A549 (cell line): ENCODE data around the gene ANXA5.

ENCODE experiments used
- EHMT2 ChIP-seq: fragments of 200-600 bp; sonication (generic); IDR thresholded peaks from 2 replicates; pipeline ENCODE4 v1.6.1; 2016; ENCODE audit warnings: antibody characterized with exemption, low read depth, mild to moderate bottlenecking, moderate library complexity
- EP300 ChIP-seq, 2 experiments: fragments of >200 bp; sonication (Bioruptor Twin); formaldehyde crosslinking; IDR thresholded peaks; 2 replicates in 1 of 2; 3 replicates in 1 of 2; pipeline ENCODE4 v1.6.1; 2016 to 2017
- POLR2A ChIP-seq: IDR thresholded peaks from 2 replicates; pipeline ENCODE4 v1.6.1; 2012; ENCODE audit warnings: mild to moderate bottlenecking, low read length
- RAD21 ChIP-seq, 2 experiments: fragments of >200 bp in 1 of 2; sonication (Bioruptor Twin) in 1 of 2; formaldehyde crosslinking in 1 of 2; IDR thresholded peaks in 1 of 2; conservative IDR thresholded peaks in 1 of 2; 2 replicates in 1 of 2; 3 replicates in 1 of 2; pipeline ENCODE4 v1.6.1; 2012 to 2018; ENCODE audit warnings: inconsistent platforms in 1 of 2
- TF ChIP-seq, protein P1 (sequence below): fragments of >200 bp; sonication (Bioruptor Twin); formaldehyde crosslinking; IDR thresholded peaks from 3 replicates; pipeline ENCODE4 v1.5.1; 2016
- TF ChIP-seq, protein P2 (sequence below): fragments of 200-600 bp; sonication (generic); IDR thresholded peaks from 2 replicates; pipeline ENCODE4 v1.6.1; 2016; ENCODE audit warnings: antibody characterized with exemption, mild to moderate bottlenecking, moderate library complexity
- TF ChIP-seq, protein P3 (sequence below): fragments of 450-650 bp; IDR thresholded peaks from 2 replicates; pipeline ENCODE4 v1.6.1; 2014; ENCODE audit warnings: antibody characterized with exemption

DNA sequence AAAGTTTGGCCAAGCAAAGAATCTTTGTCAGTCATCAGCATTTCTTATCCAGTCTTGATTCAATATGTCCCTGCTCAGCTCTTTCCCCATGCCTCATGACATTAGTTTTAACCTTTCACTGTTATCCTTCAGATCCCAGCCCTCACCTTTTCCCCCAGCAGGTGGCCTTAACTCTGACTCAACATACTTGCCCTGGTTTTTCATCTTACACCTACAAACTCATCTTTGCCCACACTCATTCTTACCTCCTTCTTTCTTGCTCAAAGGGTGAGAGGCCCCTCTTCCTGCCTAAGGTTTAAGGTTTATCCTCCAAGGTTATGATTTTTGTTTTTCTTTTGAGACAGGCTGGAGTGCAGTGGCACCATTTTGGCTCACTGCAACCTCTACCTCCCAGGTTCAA lies 10.6 kb upstream of the ANXA5 start:
- no peak for TF ChIP-seq POLR2A
- TF ChIP-seq, protein P1, sequence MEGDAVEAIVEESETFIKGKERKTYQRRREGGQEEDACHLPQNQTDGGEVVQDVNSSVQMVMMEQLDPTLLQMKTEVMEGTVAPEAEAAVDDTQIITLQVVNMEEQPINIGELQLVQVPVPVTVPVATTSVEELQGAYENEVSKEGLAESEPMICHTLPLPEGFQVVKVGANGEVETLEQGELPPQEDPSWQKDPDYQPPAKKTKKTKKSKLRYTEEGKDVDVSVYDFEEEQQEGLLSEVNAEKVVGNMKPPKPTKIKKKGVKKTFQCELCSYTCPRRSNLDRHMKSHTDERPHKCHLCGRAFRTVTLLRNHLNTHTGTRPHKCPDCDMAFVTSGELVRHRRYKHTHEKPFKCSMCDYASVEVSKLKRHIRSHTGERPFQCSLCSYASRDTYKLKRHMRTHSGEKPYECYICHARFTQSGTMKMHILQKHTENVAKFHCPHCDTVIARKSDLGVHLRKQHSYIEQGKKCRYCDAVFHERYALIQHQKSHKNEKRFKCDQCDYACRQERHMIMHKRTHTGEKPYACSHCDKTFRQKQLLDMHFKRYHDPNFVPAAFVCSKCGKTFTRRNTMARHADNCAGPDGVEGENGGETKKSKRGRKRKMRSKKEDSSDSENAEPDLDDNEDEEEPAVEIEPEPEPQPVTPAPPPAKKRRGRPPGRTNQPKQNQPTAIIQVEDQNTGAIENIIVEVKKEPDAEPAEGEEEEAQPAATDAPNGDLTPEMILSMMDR: no peak
- TF ChIP-seq, protein P2, sequence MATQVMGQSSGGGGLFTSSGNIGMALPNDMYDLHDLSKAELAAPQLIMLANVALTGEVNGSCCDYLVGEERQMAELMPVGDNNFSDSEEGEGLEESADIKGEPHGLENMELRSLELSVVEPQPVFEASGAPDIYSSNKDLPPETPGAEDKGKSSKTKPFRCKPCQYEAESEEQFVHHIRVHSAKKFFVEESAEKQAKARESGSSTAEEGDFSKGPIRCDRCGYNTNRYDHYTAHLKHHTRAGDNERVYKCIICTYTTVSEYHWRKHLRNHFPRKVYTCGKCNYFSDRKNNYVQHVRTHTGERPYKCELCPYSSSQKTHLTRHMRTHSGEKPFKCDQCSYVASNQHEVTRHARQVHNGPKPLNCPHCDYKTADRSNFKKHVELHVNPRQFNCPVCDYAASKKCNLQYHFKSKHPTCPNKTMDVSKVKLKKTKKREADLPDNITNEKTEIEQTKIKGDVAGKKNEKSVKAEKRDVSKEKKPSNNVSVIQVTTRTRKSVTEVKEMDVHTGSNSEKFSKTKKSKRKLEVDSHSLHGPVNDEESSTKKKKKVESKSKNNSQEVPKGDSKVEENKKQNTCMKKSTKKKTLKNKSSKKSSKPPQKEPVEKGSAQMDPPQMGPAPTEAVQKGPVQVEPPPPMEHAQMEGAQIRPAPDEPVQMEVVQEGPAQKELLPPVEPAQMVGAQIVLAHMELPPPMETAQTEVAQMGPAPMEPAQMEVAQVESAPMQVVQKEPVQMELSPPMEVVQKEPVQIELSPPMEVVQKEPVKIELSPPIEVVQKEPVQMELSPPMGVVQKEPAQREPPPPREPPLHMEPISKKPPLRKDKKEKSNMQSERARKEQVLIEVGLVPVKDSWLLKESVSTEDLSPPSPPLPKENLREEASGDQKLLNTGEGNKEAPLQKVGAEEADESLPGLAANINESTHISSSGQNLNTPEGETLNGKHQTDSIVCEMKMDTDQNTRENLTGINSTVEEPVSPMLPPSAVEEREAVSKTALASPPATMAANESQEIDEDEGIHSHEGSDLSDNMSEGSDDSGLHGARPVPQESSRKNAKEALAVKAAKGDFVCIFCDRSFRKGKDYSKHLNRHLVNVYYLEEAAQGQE: no peak
- TF ChIP-seq EHMT2: no peak
- TF ChIP-seq EP300 (IDR thresholded peaks at IDR 0.05): no peak
- no peak for TF ChIP-seq RAD21 (conservative IDR thresholded peaks at IDR 0.05 in 1 of 2, IDR thresholded peaks at IDR 0.05 in 1 of 2)
- TF ChIP-seq, protein P3, sequence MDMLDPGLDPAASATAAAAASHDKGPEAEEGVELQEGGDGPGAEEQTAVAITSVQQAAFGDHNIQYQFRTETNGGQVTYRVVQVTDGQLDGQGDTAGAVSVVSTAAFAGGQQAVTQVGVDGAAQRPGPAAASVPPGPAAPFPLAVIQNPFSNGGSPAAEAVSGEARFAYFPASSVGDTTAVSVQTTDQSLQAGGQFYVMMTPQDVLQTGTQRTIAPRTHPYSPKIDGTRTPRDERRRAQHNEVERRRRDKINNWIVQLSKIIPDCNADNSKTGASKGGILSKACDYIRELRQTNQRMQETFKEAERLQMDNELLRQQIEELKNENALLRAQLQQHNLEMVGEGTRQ: no peak
